SK-N-SH treated with all-trans-retinoic acid at 6 μM for 48 hours (cell line): ENCODE data around the gene DNAJB4.
"Not testable (repeated sequence)": the region's sequence is repeated elsewhere in the genome, so short reads cannot be mapped to it uniquely, and the experiment has no call there.

Experiments used
- ATAC-seq: fragments of 200-7000 bp; cut with Tn5 transposase; 3 replicates; pipeline ENCODE4 v1.9.1; 2020; ENCODE audit warnings: mild to moderate bottlenecking, moderate library complexity
- ARNTL ChIP-seq: fragments of 450-650 bp; formaldehyde crosslinking; IDR thresholded peaks from 2 replicates; pipeline ENCODE4 v1.5.0; 2020; ENCODE audit warnings: low read depth, mild to moderate bottlenecking, moderate library complexity, borderline replicate concordance
- BACH2 ChIP-seq: fragments of 250-450 bp; sonication (Bioruptor Pico); IDR thresholded peaks from 2 replicates; pipeline ENCODE4 v1.9.0; 2021; ENCODE audit warnings: mild to moderate bottlenecking, borderline replicate concordance
- CSDC2 ChIP-seq: fragments of 250-450 bp; sonication (Bioruptor Pico); IDR thresholded peaks from 2 replicates; pipeline ENCODE4 v1.5.0; 2020; ENCODE audit warnings: mild to moderate bottlenecking, moderate library complexity
- ESRRG ChIP-seq: fragments of 250-450 bp; sonication (Bioruptor Pico); IDR thresholded peaks from 2 replicates; pipeline ENCODE4 v1.6.1; 2021; ENCODE audit warnings: mild to moderate bottlenecking
- GLIS3 ChIP-seq: fragments of 250-450 bp; sonication (Bioruptor Pico); IDR thresholded peaks from 2 replicates; pipeline ENCODE4 v1.5.0; 2020; ENCODE audit warnings: mild to moderate bottlenecking, moderate library complexity
- ISL1 ChIP-seq: fragments of 250-450 bp; sonication (Bioruptor Pico); IDR thresholded peaks from 2 replicates; pipeline ENCODE4 v2.1.2; 2022; ENCODE audit warnings: mild to moderate bottlenecking, moderate library complexity
- OSR1 ChIP-seq: fragments of 250-450 bp; sonication (Bioruptor Pico); IDR thresholded peaks from 2 replicates; pipeline ENCODE4 v1.8.0; 2022; ENCODE audit warnings: moderate library complexity, mild to moderate bottlenecking, inconsistent platforms
- PPARA ChIP-seq: fragments of 250-450 bp; sonication (Bioruptor Pico); IDR thresholded peaks from 2 replicates; pipeline ENCODE4 v1.5.0; 2020; ENCODE audit warnings: mild to moderate bottlenecking, borderline replicate concordance
- RARB ChIP-seq: fragments of 250-450 bp; sonication (Bioruptor Pico); IDR thresholded peaks from 2 replicates; pipeline ENCODE4 v1.8.0; 2021; ENCODE audit warnings: mild to moderate bottlenecking, moderate library complexity
- SNAI2 ChIP-seq: fragments of 250-450 bp; sonication (Bioruptor Pico); IDR thresholded peaks from 2 replicates; pipeline ENCODE4 v1.5.0; 2020; ENCODE audit warnings: mild to moderate bottlenecking, moderate library complexity
- TCF4 ChIP-seq: fragments of 250-450 bp; sonication (Bioruptor Pico); IDR thresholded peaks from 2 replicates; pipeline ENCODE4 v1.8.0; 2021; ENCODE audit warnings: mild to moderate bottlenecking, moderate library complexity, borderline replicate concordance
- TOX ChIP-seq: fragments of 250-450 bp; sonication (Bioruptor Pico); IDR thresholded peaks from 2 replicates; pipeline ENCODE4 v1.8.0; 2021; ENCODE audit warnings: mild to moderate bottlenecking, moderate library complexity, borderline replicate concordance
- TSHZ2 ChIP-seq: fragments of 250-450 bp; sonication (Bioruptor Pico); IDR thresholded peaks from 2 replicates; pipeline ENCODE4 v1.5.0; 2020; ENCODE audit warnings: mild to moderate bottlenecking, moderate library complexity
- ZC3H10 ChIP-seq: fragments of 250-450 bp; sonication (Bioruptor Pico); IDR thresholded peaks from 2 replicates; pipeline ENCODE4 v1.5.1; 2021; ENCODE audit warnings: mild to moderate bottlenecking, moderate library complexity
- ZFP3 ChIP-seq: fragments of 250-450 bp; sonication (Bioruptor Pico); IDR thresholded peaks from 2 replicates; pipeline ENCODE4 v1.5.0; 2020; ENCODE audit warnings: mild to moderate bottlenecking, moderate library complexity
- ZFP30 ChIP-seq: fragments of 450-650 bp; formaldehyde crosslinking; IDR thresholded peaks from 2 replicates; pipeline ENCODE4 v1.5.0; 2022; ENCODE audit warnings: mild to moderate bottlenecking, moderate library complexity
- ZNF565 ChIP-seq: fragments of 450-650 bp; formaldehyde crosslinking; conservative IDR thresholded peaks from 2 replicates; pipeline ENCODE4 v1.5.0; 2020; ENCODE audit warnings: low read depth, mild to moderate bottlenecking, moderate library complexity
- ZNF70 ChIP-seq: fragments of 450-650 bp; formaldehyde crosslinking; IDR thresholded peaks from 2 replicates; pipeline ENCODE4 v1.5.0; 2020; ENCODE audit warnings: mild to moderate bottlenecking, moderate library complexity
- TF ChIP-seq, protein P1 (sequence below): fragments of 250-450 bp; sonication (Bioruptor Pico); IDR thresholded peaks from 2 replicates; pipeline ENCODE4 v1.5.1; 2020; ENCODE audit warnings: low read depth, mild to moderate bottlenecking, moderate library complexity
- TF ChIP-seq, protein P2 (sequence below): fragments of 250-450 bp; sonication (Bioruptor Pico); IDR thresholded peaks from 2 replicates; pipeline ENCODE4 v1.8.0; 2021; ENCODE audit warnings: low read depth, mild to moderate bottlenecking, moderate library complexity, borderline replicate concordance
- TF ChIP-seq, protein P3 (sequence below): fragments of 250-450 bp; sonication (Bioruptor Pico); IDR thresholded peaks from 2 replicates; pipeline ENCODE4 v1.5.1; 2021; ENCODE audit warnings: mild to moderate bottlenecking, moderate library complexity

Gene DNAJB4

GRCh38 chr1:77990629-77991204 lies 14.0 kb upstream of the DNAJB4 start:
- no peak for TF ChIP-seq TOX (CRISPR knock-in tag)
- TF ChIP-seq, protein P1, sequence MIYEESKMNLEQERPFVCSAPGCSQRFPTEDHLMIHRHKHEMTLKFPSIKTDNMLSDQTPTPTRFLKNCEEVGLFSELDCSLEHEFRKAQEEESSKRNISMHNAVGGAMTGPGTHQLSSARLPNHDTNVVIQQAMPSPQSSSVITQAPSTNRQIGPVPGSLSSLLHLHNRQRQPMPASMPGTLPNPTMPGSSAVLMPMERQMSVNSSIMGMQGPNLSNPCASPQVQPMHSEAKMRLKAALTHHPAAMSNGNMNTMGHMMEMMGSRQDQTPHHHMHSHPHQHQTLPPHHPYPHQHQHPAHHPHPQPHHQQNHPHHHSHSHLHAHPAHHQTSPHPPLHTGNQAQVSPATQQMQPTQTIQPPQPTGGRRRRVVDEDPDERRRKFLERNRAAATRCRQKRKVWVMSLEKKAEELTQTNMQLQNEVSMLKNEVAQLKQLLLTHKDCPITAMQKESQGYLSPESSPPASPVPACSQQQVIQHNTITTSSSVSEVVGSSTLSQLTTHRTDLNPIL (CRISPR knock-in tag), result no peak
- TF ChIP-seq, protein P2, sequence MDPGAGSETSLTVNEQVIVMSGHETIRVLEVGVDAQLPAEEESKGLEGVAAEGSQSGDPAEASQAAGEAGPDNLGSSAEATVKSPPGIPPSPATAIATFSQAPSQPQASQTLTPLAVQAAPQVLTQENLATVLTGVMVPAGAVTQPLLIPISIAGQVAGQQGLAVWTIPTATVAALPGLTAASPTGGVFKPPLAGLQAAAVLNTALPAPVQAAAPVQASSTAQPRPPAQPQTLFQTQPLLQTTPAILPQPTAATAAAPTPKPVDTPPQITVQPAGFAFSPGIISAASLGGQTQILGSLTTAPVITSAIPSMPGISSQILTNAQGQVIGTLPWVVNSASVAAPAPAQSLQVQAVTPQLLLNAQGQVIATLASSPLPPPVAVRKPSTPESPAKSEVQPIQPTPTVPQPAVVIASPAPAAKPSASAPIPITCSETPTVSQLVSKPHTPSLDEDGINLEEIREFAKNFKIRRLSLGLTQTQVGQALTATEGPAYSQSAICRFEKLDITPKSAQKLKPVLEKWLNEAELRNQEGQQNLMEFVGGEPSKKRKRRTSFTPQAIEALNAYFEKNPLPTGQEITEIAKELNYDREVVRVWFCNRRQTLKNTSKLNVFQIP (CRISPR knock-in tag), result no peak
- no peak for TF ChIP-seq ARNTL
- TF ChIP-seq GLIS3 (CRISPR knock-in tag), result no peak
- no peak for TF ChIP-seq ISL1
- TF ChIP-seq TCF4 (CRISPR knock-in tag), result no peak
- TF ChIP-seq TSHZ2 (CRISPR knock-in tag), result no peak
- no peak for TF ChIP-seq OSR1 (CRISPR knock-in tag)
- ATAC-seq, result no peak

DNA sequence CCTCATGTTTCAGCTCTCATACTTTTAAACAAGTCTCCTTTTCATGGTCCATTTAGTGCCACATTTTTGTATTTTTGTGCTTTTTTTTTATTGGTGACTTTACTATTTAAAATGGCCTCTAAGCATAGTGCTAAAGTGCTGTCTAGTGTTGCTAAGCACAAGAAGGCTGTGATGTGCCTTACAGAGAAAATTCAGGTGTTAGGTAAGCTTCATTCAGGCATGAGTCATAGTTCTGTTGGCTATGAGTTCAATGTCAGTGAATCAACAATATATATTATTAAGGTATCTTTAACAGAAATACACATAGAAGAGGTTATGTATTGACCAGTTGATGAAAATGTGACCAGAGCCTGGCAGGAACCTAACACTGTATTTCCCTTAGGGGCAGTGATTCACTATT lies 13.1 kb upstream of the DNAJB4 start:
- ATAC-seq, result no peak
- TF ChIP-seq ZFP3 (CRISPR knock-in tag), result no peak
- no peak for TF ChIP-seq ESRRG
- TF ChIP-seq TCF4 (CRISPR knock-in tag), result no peak
- no peak for TF ChIP-seq ZNF565 (CRISPR knock-in tag)
- TF ChIP-seq RARB (CRISPR knock-in tag), result no peak
- TF ChIP-seq, protein P3, sequence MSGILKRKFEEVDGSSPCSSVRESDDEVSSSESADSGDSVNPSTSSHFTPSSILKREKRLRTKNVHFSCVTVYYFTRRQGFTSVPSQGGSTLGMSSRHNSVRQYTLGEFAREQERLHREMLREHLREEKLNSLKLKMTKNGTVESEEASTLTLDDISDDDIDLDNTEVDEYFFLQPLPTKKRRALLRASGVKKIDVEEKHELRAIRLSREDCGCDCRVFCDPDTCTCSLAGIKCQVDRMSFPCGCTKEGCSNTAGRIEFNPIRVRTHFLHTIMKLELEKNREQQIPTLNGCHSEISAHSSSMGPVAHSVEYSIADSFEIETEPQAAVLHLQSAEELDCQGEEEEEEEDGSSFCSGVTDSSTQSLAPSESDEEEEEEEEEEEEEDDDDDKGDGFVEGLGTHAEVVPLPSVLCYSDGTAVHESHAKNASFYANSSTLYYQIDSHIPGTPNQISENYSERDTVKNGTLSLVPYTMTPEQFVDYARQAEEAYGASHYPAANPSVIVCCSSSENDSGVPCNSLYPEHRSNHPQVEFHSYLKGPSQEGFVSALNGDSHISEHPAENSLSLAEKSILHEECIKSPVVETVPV (CRISPR knock-in tag), result no peak
- TF ChIP-seq GLIS3 (CRISPR knock-in tag), result no peak
- TF ChIP-seq, protein P2 (CRISPR knock-in tag), result no peak
- TF ChIP-seq BACH2, result no peak
- no peak for TF ChIP-seq CSDC2
- no peak for TF ChIP-seq SNAI2 (CRISPR knock-in tag)
- no peak for TF ChIP-seq PPARA (CRISPR knock-in tag)
- TF ChIP-seq ZNF70 (CRISPR knock-in tag), result no peak
- TF ChIP-seq OSR1 (CRISPR knock-in tag), result no peak
- TF ChIP-seq ISL1, result no peak
- no peak for TF ChIP-seq ZC3H10 (CRISPR knock-in tag)

GRCh38 chr1:77994117-77994705 lies 10.5 kb upstream of the DNAJB4 start:
- no peak for ATAC-seq
- TF ChIP-seq ISL1, result no peak

GRCh38 chr1:77996734-77997133 lies 8.0 kb upstream of the DNAJB4 start:
- TF ChIP-seq ZFP30 (CRISPR knock-in tag) (no peak), TSHZ2 (CRISPR knock-in tag) (no peak), BACH2 (no peak), TOX (CRISPR knock-in tag) (no peak), ISL1 (no peak), ESRRG (no peak)
- no peak for ATAC-seq

DNA sequence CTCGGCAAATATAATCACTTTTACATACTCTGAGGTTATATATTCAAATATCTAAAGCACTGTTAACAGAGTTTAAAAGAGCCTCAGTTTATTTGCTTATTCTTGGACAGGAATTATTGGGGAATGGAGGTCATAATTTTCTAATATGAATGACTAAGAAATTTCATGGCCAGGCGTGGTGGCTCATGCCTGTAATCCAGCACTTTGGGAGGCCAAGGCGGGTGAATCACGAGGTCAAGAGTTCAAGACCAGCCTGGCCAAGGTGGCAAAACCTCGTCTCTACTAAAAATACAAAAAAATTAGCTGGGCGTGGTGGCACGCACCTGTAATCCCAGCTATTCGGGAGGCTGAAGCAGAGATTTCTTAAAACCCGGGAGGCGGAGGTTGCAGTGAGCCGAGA lies 4.2 kb upstream of the DNAJB4 start:
- ATAC-seq, result not testable (repeated sequence)
